ENCODE measurements around the gene GSG1. TPM values are rescaled to one million over a fixed set of nuclear protein-coding genes. Genes with fewer than 3 reads are reported as not detected.
"Not testable (repeated sequence)": the region's sequence is repeated elsewhere in the genome, so short reads cannot be mapped to it uniquely, and the experiment has no call there.

Gene GSG1
- total and polyA plus RNA-seq, 7 donors: not detected

- Histone ChIP-seq H3K4me3 (no peak overlapping the region), H3K27me3 (no peaks in the 10 kb centered on the region), H3K9me3 (no peaks in the 10 kb centered on the region), H3K27ac (no peak overlapping the region), H3K4me1 (peaks cover 0 to 14% (median 11%) of the 10 kb centered on the region in 4 donors), H3K36me3 (peaks cover 0 to 32% (median 7%) of the 10 kb centered on the region in 4 donors)
- no peak for DNase-seq
- TF ChIP-seq EP300 (IDR thresholded peaks at IDR 0.05) (no peak), CTCF (IDR thresholded peaks at IDR 0.05) (no peak), POLR2AphosphoS5 (IDR thresholded peaks at IDR 0.05) (no peak), POLR2A (IDR thresholded peaks at IDR 0.05) (no peak)
- intact Hi-C loops (cut with DNase I): no loop called here
- 87 to 93% methylated on average over 5 of the region's 5 CpGs for WGBS, 2 donors
These were observed 40.8 kb downstream of the GSG1 start for GRCh38 chr12:13062669-13063068.

- intact Hi-C loops (cut with DNase I): no loop called here
These were observed 42.1 kb downstream of the GSG1 start for GRCh38 chr12:13061377-13061776.

DNA sequence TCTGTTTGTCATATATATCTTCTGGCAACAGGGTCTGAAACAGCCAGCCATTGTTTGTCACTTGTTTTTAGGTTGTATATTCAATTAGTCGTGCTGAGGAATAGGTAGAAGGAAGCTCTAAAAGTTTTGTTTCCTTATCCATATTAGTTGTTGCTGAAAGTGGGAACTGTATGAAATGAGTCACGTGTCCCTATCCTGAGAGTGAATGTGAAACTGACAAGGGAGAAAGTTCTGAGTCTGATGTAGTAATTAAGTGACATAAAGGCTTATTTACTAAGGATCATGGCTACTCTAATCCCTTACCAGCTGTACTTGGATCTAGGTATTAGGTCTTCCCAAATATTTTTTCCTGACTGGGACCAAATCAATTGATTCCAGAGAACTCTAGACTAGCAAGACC, 42.9 kb downstream of the GSG1 start:
- no peak for DNase-seq
- Histone ChIP-seq H3K4me1 (peaks cover 0 to 4% (median under 1%) of the 10 kb centered on the region in 4 donors), H3K4me3 (no peak overlapping the region), H3K27ac (no peak overlapping the region), H3K36me3 (peaks cover 0 to 41% (median 7%) of the 10 kb centered on the region in 4 donors), H3K9me3 (no peaks in the 10 kb centered on the region), H3K27me3 (no peaks in the 10 kb centered on the region)
- intact Hi-C loops (cut with DNase I): no loop called here
- no peak for TF ChIP-seq CTCF (IDR thresholded peaks at IDR 0.05)
- TF ChIP-seq EP300 (IDR thresholded peaks at IDR 0.05): no peak
- no peak for TF ChIP-seq POLR2AphosphoS5 (IDR thresholded peaks at IDR 0.05)
- no peak for TF ChIP-seq POLR2A (IDR thresholded peaks at IDR 0.05)
- WGBS, 2 donors: 51 to 69% methylated on average over 2 of the region's 2 CpGs

More at GRCh38 chr12:13061377-13061776, 42.1 kb downstream of the GSG1 start:
- H3K27ac ChIP-seq: no peak overlapping the region
- TF ChIP-seq CTCF (IDR thresholded peaks at IDR 0.05) (no peak), POLR2A (IDR thresholded peaks at IDR 0.05) (no peak), EP300 (IDR thresholded peaks at IDR 0.05) (no peak), POLR2AphosphoS5 (IDR thresholded peaks at IDR 0.05) (no peak)
- peaks cover 0 to 12% (median 8%) of the 10 kb centered on the region in 4 donors for H3K4me1 ChIP-seq
- H3K36me3 ChIP-seq: peaks cover 0 to 33% (median 7%) of the 10 kb centered on the region in 4 donors
- 94% methylated on average over 5 of the region's 5 CpGs for WGBS, 2 donors
- H3K4me3 ChIP-seq: no peak overlapping the region
- no peaks in the 10 kb centered on the region for H3K27me3 ChIP-seq
- DNase-seq: no peak
- H3K9me3 ChIP-seq: no peaks in the 10 kb centered on the region

- H3K4me3 ChIP-seq; H3K27me3 ChIP-seq; DNase-seq; H3K27ac ChIP-seq; H3K9me3 ChIP-seq; intact Hi-C loops (cut with DNase I): not testable (repeated sequence)
- peaks cover 0 to 13% (median 0%) of the 10 kb centered on the region in 4 donors for H3K36me3 ChIP-seq
- 85 to 94% methylated on average over 6 of the region's 6 CpGs for WGBS, 2 donors
- peaks cover 0 to 11% (median 9%) of the 10 kb centered on the region in 4 donors for H3K4me1 ChIP-seq
These were observed 49.9 kb downstream of the GSG1 start for GRCh38 chr12:13053617-13054016.

DNA sequence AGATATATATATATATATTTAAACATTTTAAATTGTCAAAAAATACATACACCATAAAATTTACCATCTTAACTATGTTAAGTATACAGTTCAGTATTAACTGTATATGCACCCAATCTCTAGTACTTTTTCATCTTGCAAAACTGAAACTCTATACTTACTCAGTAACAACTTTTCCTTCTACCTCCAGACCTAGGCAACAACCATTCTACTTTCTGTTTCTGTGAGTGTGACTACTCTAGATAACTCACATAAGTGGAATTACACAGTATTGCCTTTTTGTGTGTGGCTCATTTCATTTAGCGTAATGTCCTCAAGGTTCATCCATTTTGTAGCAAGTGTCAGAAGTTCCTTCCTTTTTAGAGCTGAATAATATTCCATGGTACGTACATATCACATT, 51.0 kb downstream of the GSG1 start:
- 48 to 50% methylated on average over 2 of the region's 2 CpGs for WGBS, 2 donors
- intact Hi-C loops (cut with DNase I): no loop called here
- no peaks in the 10 kb centered on the region for H3K27me3 ChIP-seq
- no peak for TF ChIP-seq POLR2AphosphoS5 (IDR thresholded peaks at IDR 0.05)
- no peak for TF ChIP-seq CTCF (IDR thresholded peaks at IDR 0.05)
- no peak for TF ChIP-seq POLR2A (IDR thresholded peaks at IDR 0.05)
- TF ChIP-seq EP300 (IDR thresholded peaks at IDR 0.05): no peak
- H3K36me3 ChIP-seq: peaks cover 0 to 9% (median 0%) of the 10 kb centered on the region in 4 donors
- peaks cover 0 to 11% (median 9%) of the 10 kb centered on the region in 4 donors for H3K4me1 ChIP-seq
- H3K4me3 ChIP-seq: no peak overlapping the region
- peaks cover 0 to 4% (median 0%) of the 10 kb centered on the region in 4 donors for H3K9me3 ChIP-seq
- no peak for DNase-seq
- no peak overlapping the region for H3K27ac ChIP-seq

All from sigmoid colon (tissue), 7 donors.